CD4-positive, alpha-beta T cell treated with Interferon gamma for 1 hour (primary cell): ENCODE results near the gene ELMOD1.
"Not testable (repeated sequence)": the region's sequence is repeated elsewhere in the genome, so short reads cannot be mapped to it uniquely, and the experiment has no call there.

Source experiments
- DNase-seq: peaks from one replicate; pipeline ENCODE4 v3.0.0-alpha.2; 2020

ELMOD1 gene

DNA sequence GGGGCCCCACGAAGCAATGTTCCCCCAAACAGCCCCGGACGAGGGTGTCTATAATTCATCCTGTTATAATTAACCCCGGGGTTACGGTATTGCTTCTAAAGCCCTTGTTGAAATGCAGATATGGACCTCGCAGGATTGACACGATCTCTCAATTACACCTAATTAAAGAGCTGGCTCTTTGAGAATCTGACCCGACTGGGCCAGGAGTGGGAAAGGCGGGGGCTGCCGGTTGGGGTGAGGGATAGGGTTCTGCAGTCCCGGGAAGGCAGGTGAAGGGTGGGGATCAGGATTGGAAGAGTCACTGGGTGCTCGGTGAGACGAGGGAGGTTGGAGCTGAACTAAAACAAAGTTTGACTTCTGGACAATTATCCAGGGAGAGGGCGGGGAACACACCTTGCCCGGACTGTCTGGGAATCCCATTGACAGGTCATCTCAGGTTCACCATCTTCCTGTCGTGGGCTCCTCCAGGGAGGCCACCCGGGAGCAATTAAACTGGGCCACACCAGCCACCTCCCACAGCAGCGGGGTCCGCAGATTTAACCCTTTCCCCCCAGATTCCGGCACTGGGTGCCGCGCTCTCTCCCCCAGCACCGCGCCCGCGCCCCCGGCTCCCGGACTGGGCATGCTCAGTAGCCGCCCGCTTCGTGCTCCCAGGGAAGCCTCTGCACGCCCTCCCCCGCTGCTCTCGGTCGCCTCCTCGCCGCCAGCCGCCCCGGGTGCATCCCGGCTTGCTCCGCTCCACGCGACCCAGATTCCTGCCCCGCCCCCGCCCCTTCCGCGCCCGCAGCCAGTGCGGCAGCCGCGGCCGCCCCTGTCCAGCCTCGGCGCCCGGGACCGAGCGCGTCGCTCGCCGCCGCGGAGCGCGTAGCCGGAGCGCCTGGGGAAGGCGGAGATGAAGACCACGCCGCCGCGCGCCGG lies at the start of gene ELMOD1:
TSS of gene ELMOD1 (plus strand) at position 688 of the 918 bp plus-strand sequence. CDS start 27,043 bp downstream, outside the sequence.
- DNase-seq, result no peak

GRCh38 chr11:107545101-107545514 lies 45.8 kb upstream of the ELMOD1 start:
- DNase-seq, result no peak

DNA sequence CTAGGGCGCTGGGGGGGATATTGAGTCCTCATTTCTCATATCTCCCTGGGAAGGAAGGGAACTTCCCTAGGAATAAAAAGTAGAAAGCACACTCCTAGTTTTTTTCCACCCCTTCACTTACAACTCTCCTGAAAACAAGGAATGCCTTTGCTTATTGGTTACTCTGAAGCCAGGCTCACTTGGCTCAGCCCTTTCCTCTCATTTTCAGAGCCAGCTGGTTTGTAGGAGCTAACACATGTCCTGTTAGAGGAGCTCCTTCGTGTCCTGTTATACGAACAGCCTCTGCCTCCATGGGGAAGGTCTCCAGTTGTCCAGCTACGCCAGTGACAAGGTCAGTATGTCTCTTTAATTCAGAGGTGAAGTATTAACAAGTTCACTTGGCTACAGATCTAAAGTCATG lies 43.0 kb upstream of the ELMOD1 start:
- no peak for DNase-seq

- DNase-seq, result no peak
Measured at GRCh38 chr11:107549253-107549953, 41.5 kb upstream of the ELMOD1 start.

DNA sequence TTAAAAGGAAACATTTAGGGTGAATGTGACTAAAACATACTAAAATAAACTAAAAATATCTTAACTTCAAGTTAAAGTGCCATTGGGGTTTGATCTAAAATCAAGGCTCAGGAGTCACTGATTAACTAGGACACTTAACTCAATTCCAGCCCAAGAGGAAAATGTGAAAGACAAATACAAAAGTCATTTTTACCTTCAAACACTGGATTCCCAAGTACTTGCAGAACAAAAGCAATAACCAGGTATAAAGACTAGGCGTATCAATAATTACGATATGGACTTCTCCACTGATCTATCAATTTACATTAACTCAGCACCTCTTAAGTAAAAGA lies 41.0 kb upstream of the ELMOD1 start:
- DNase-seq, result no peak

DNA sequence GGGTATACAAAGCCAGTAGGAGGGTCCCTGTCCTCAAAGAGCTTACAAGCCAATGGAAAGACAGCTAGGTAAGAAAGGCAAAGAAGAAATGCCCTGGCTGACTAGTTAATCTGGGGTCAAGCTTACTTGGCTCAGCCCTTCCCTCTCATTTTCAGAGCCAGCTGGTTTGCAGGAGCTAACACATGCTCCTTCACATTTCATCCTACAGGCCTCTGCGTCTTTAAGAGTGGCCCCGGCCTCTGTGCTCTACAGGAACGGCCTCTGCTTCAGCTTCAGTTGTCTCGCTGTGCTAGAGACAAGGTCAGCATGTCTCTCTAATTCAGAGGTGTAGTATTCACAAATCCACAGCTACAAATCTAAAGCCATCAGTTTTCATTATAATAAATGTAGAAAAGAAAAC lies 40.6 kb upstream of the ELMOD1 start:
- no peak for DNase-seq

DNA sequence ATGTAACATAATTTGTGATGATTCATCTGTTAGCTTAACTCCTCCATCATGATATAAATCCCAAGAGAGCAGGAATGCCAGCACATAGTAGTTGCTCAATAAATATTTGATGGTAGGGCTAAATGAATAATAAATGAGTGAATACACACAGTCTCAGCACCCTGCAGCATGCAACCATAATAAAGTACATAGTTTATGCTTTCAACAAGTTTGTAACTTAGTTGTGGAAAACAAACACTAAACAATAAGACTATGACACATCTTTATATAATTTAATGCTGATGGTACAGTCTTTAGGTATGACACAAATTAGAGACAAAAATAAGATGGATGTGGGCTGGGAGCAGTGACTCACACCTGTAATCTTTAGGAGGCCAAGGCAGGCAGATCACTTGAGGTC lies 29.3 kb upstream of the ELMOD1 start:
- DNase-seq, result no peak

GRCh38 chr11:107562647-107563208 lies 28.2 kb upstream of the ELMOD1 start:
- DNase-seq, result no peak

- no peak for DNase-seq
Measured at GRCh38 chr11:107563702-107564101, 27.2 kb upstream of the ELMOD1 start.

- no peak for DNase-seq
Measured at GRCh38 chr11:107564877-107565218, 26.1 kb upstream of the ELMOD1 start.

DNA sequence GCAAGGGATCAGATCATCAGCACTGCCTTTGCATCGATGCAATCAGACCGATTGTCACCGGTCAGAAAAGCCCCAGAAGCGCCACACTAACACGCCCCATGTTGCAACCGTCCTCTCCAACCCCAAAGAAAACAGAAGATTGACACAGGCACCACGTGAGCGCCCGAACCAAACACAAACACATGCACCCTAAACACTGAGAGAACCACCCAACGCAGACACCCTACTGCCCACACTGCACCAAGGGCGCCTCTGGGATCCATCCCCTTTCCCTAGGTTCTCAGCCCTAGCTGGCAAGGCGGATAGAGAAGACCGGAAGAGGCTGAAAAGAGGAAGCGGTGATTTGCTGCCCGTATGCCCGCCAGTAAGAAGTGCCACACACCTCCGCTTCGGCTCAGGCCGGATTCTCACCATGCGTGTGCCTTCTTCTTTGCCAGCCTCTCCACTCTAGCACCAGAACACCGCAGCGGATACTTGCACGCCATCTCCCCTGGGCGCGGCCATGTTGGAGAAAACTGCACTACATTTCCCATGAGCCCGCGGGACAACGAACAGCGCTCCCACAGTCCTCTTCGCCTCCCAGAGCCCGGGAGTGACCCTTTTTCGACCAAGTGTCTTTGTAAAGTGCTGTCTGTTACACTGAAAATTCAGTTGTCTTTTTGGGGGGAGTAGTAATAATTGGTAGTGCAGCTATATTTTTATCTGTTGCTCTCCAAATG lies 25.6 kb upstream of the ELMOD1 start, which contains the start of gene ALKBH8:
TSS of gene ALKBH8 (minus strand) at position 517 of the 719 bp plus-strand sequence. CDS start 4,842 bp downstream, outside the sequence.
- peak; percentile 72 for DNase-seq

DNA sequence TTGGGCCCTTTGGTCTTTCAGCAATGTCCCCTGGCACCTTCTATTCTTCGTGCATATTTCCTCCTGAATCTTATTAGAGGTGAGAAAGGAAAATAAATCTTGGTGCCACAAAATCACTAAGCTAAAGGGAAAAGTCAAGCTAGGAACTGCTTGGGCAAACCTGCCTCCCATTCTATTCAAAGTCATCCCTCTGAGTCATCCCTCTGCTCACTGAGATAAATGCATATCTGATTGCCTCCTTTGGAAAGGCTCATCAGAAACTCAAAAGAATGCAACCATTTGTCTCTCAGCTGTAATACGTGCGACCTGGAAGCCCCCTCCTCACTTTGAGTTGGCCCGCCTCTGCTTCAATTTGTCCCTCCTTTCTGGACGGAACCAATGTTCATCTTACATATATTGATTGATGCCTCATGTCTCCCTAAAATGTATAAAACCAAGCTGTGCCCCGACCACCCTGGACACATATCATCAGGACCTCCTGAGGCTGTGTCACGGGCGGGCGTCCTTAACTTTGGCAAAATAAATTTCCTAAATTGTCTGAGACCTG lies 24.9 kb upstream of the ELMOD1 start:
- DNase-seq, result not testable (repeated sequence)

- DNase-seq, result no peak
Measured at GRCh38 chr11:107566569-107566968, 24.4 kb upstream of the ELMOD1 start.

DNA sequence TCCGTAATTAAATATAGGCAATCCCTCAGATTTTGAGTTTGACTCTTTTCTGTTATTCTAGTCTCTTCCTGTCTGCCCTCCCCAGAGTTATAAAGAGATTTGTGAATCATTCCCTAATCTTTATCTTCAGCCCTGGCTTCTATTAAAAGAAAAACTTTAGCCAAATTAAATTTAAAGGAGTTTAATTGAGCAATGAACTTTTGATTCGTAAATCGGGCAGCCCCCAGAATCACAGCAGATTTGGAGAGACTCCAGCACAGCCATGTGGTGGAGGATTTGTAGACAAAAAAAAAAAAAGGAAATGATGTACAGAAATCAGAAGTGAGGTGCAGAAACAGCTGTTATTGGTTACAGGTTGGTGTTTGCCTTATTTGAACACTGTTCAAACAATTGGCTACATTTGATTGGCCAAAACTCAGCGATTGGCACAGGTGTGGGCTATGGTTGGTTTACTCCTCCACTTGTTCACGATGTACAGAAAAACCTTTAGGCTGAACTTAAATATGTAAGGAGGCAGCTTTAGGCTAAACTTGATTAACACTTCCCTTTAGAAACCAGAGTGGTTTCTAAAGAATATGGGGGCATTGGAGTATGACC lies 23.1 kb upstream of the ELMOD1 start:
- no peak for DNase-seq

DNA sequence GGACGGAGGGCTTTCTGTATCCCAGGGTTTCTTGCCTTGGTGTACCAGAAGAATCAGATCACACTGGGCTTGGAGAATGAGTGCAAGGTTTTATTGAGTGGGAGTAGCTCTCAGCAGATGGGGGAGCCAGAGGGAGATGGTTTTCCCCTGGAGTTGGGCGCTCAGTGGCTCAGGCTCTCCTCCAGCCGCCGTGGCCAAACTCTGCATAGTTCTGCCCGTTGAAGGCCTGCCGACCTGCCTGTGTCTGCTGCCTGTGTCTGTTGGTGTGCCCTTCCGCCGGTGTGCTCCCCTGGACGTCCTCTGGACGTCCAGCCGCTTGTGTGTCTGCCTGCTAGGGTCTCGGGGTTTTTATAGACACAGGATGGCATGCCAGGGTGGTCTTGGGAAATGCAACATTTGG lies 20.9 kb upstream of the ELMOD1 start:
- no peak for DNase-seq

DNA sequence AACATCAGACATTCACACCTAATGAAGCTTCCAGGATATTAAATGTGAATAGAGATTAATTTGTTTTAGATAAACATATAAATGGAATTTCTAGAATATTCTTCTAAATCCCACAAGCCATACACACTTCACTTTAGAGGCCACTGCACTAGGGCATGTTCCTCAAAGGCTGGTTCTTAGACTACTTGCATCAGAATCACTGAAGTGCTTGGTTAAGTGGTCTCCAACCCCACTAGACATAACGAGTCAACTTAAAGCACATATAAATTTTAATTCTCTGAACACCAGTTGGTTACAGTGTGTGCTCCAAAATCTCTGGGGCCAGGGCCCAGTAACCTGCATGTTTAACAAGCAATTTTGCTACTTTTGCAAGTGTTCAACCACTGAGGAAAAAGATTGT lies 17.5 kb upstream of the ELMOD1 start:
- DNase-seq, result no peak

GRCh38 chr11:107576497-107577345 lies 14.2 kb upstream of the ELMOD1 start:
- DNase-seq, result peak; percentile 16

GRCh38 chr11:107577346-107577711 lies 13.6 kb upstream of the ELMOD1 start:
- DNase-seq, result no peak

GRCh38 chr11:107579169-107579568 lies 11.8 kb upstream of the ELMOD1 start:
- DNase-seq, result not testable (repeated sequence)

GRCh38 chr11:107581147-107581546 lies 9.8 kb upstream of the ELMOD1 start:
- no peak for DNase-seq

- DNase-seq, result no peak
Measured at GRCh38 chr11:107583629-107584195, 7.2 kb upstream of the ELMOD1 start.
